Right lobe of liver (tissue), 4 donors: ENCODE results near the gene GRID1.

Source experiments
- CTCF ChIP-seq, 4 donors: fragments of 200-600 bp in 3 of 4; fragments of 450-650 bp in 1 of 4; IDR thresholded peaks; one replicate each; pipeline versions ENCODE4 v1.5.1 to v1.8.0; 2016 to 2022; ENCODE audit warnings: antibody characterized with exemption in 4 of 4, mild to moderate bottlenecking in 2 of 4
- POLR2A ChIP-seq: fragments of 450-650 bp; IDR thresholded peaks from one replicate; pipeline ENCODE4 v1.6.1; 2017; ENCODE audit warnings: antibody characterized with exemption, mild to moderate bottlenecking
- donor health status: DM: no; HTN: no; CAD: no.
- donor health status: DM: no; HTN: no; CAD: no.
- donor health status: DM: no; HTN: yes; CAD: no.

- TF ChIP-seq CTCF (IDR thresholded peaks at IDR 0.05) = no peak
- TF ChIP-seq POLR2A = no peak
Observed at GRCh38 chr10:86247588-86247987, 119.0 kb downstream of the GRID1 start.
